Measurements from ENCODE around the gene IL1RAPL2.

GRCh38 chrX:105701310-105702052 lies 1135.5 kb downstream of the IL1RAPL2 start:
- TF ChIP-seq CTCF (IDR thresholded peaks at IDR 0.05) (peak; percentile 15 to 38 (median 26)), POLR2A (IDR thresholded peaks at IDR 0.05) (no peak)

Measured in right lobe of liver (tissue), 4 donors.